Stromal cell of bone marrow (primary cell): ENCODE results near the gene LRP5.

Source experiments
- DNase-seq: peaks from one replicate; pipeline ENCODE4 v3.0.0-alpha.2; 2012; ENCODE audit warnings: low read depth

LRP5 gene

GRCh38 chr11:68347345-68347744 is 35.0 kb downstream of the LRP5 start:
- no peak for DNase-seq

- no peak for DNase-seq
These were observed 35.5 kb downstream of the LRP5 start for GRCh38 chr11:68347841-68348240.

- no peak for DNase-seq
These were observed 37.3 kb downstream of the LRP5 start for GRCh38 chr11:68349461-68350249.

GRCh38 chr11:68350759-68351449 is 38.5 kb downstream of the LRP5 start:
- no peak for DNase-seq

- no peak for DNase-seq
These were observed 39.3 kb downstream of the LRP5 start for GRCh38 chr11:68351450-68352275.

GRCh38 chr11:68352591-68352990 is 40.2 kb downstream of the LRP5 start:
- DNase-seq = no peak

GRCh38 chr11:68353118-68353517 is 40.7 kb downstream of the LRP5 start:
- DNase-seq = no peak

GRCh38 chr11:68353669-68354068 is 41.3 kb downstream of the LRP5 start:
- DNase-seq = no peak

GRCh38 chr11:68354148-68354872 is 41.9 kb downstream of the LRP5 start:
- DNase-seq = peak; percentile 88

GRCh38 chr11:68355471-68355870 is 43.1 kb downstream of the LRP5 start:
- no peak for DNase-seq

- DNase-seq = no peak
These were observed 45.2 kb downstream of the LRP5 start for GRCh38 chr11:68357568-68357967.

- DNase-seq = no peak
These were observed 46.0 kb downstream of the LRP5 start for GRCh38 chr11:68358416-68358815.

- DNase-seq = no peak
These were observed 49.3 kb downstream of the LRP5 start for GRCh38 chr11:68361702-68362101.

GRCh38 chr11:68362801-68363379 is 50.5 kb downstream of the LRP5 start:
- DNase-seq = no peak

- DNase-seq = no peak
These were observed 51.4 kb downstream of the LRP5 start for GRCh38 chr11:68363776-68364175.

- no peak for DNase-seq
These were observed 52.2 kb downstream of the LRP5 start for GRCh38 chr11:68364581-68364980.

GRCh38 chr11:68365943-68366435 is 53.6 kb downstream of the LRP5 start:
- DNase-seq = no peak

GRCh38 chr11:68367252-68367651 is 54.9 kb downstream of the LRP5 start:
- DNase-seq = no peak

- DNase-seq = no peak
These were observed 57.4 kb downstream of the LRP5 start for GRCh38 chr11:68369756-68370155.

- no peak for DNase-seq
These were observed 58.1 kb downstream of the LRP5 start for GRCh38 chr11:68370211-68371111.
